Measurements from ENCODE around the gene HECTD4. TPM values are rescaled to one million over a fixed set of nuclear protein-coding genes. Genes with fewer than 3 reads are reported as not detected.

The HECTD4 gene
- total and polyA plus RNA-seq, 2 experiments from 2014 or later, result 25.7 to 36.9 TPM

GRCh38 chr12:112370199-112370598 is 12.0 kb downstream of the HECTD4 start (continued):
- no peak for TF ChIP-seq REST (IDR thresholded peaks at IDR 0.05; ENCODE audit: unreplicated experiment)

GRCh38 chr12:112368856-112369255 is 13.4 kb downstream of the HECTD4 start:
- H3K36me3 Mint-ChIP-seq (ENCODE audit: low read depth), result no peaks in the 10 kb centered on the region
- H3K79me2 ChIP-seq (replicated peaks; ENCODE audit: insufficient read depth), result peaks cover 99% of the 10 kb centered on the region
- TF ChIP-seq ZNF462 (CRISPR knock-in tag; IDR thresholded peaks at IDR 0.05) (no peak), ETS1 (IDR thresholded peaks at IDR 0.05) (no peak), ZNF331 (CRISPR knock-in tag; IDR thresholded peaks at IDR 0.05; ENCODE audit: low read depth) (no peak), REST (IDR thresholded peaks at IDR 0.05; ENCODE audit: unreplicated experiment) (no peak), CTCF (conservative IDR thresholded peaks at IDR 0.05; ENCODE audit: low read depth in 2 of 2) (no peak), STAT1 (IDR thresholded peaks at IDR 0.05; ENCODE audit: unreplicated experiment) (no peak), CREB1 (CRISPR knock-in tag; IDR thresholded peaks at IDR 0.05; ENCODE audit: low read depth) (no peak), JUNB (IDR thresholded peaks at IDR 0.05; ENCODE audit: unreplicated experiment) (no peak)

More at GRCh38 chr12:112368856-112369255, 13.4 kb downstream of the HECTD4 start:
- H3K4me3 ChIP-seq, result no peak overlapping the region
- H3K4me2 ChIP-seq, result no peak overlapping the region
- H3K27me3 ChIP-seq (ENCODE audit: insufficient read depth), result no peaks in the 10 kb centered on the region
- H3K4me3 Mint-ChIP-seq, result no peak overlapping the region
- no peaks in the 10 kb centered on the region for H3K9me3 Mint-ChIP-seq
- no peaks in the 10 kb centered on the region for H3K36me3 ChIP-seq (ENCODE audit: insufficient read depth)
- H3K27ac Mint-ChIP-seq, result no peak overlapping the region; the same call in 1 of the 2 replicates
- H3K4me1 ChIP-seq (ENCODE audit: insufficient read depth), result peaks cover 14% of the 10 kb centered on the region
- H3K27ac ChIP-seq (ENCODE audit: low read depth), result peak overlapping the region; percentile 67; the same call in 1 of the 2 replicates
- H3K4me1 Mint-ChIP-seq, result peaks cover 10% of the 10 kb centered on the region; the same call in 2 of the 3 replicates
- no peak overlapping the region for H2AFZ ChIP-seq
- H3K27me3 Mint-ChIP-seq (ENCODE audit: insufficient read depth, low read depth, poor library complexity), result peaks cover 2% of the 10 kb centered on the region
- no peaks in the 10 kb centered on the region for H3K9me2 ChIP-seq (ENCODE audit: insufficient read depth)
- no peak for DNase-seq (ENCODE audit: low spot score)
- peaks cover 5% of the 10 kb centered on the region; the same call in 1 of the 2 replicates for H4K20me1 ChIP-seq (replicated peaks; ENCODE audit: insufficient read depth)
- no peaks in the 10 kb centered on the region for H3F3A ChIP-seq (replicated peaks; ENCODE audit: low read depth)
- ATAC-seq, result peak; percentile 45; the same call in 2 of the 3 replicates

Measured in GM23338 (cell line).